Right forelimb (tissue), 1 donor: Measurements from ENCODE around the gene NPR2.

ENCODE experiments used
- DNase-seq: peaks from one replicate; pipeline ENCODE4 v3.0.0-alpha.2; 2018

Gene NPR2

GRCh38 chr9:35766997-35767396, 24.4 kb upstream of the NPR2 start:
- DNase-seq, result no peak

DNA sequence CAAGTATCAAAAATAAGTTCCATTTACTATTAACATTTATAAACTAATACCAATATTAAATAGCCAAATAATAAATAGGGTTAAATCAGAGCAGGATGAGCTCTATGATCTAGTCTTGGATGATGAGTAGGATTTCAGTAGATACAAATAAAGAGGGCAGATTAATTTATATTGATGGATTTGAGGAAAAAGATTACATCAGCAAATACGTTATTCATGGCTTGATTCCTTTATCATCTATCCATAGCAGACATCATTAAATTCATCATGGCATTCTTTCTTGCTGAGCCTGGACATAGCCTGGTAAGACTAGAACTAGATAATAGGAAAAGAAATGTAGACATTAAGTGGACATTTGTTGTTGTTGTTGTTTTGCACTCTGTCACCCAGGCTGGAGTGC, 23.9 kb upstream of the NPR2 start:
- no peak for DNase-seq

DNA sequence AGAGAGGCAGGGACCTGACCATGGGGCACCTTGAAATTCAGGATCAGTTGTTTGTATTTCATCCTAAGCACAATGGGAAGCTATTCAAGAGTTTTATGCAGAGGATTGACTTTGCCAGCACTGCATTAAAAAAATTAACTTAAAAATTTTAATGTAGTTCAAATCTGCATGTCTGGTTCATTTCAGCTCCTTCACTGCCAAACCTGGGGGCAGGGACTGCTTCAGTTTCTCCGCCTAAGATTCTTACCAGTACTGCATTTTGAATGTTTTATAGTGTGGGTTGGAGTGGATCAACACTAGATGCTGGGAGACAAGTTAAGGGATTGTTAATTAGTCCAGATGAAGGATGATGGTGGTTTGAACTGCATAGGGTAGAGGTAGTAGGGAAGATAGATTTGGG, 21.6 kb upstream of the NPR2 start:
- DNase-seq, result no peak

DNA sequence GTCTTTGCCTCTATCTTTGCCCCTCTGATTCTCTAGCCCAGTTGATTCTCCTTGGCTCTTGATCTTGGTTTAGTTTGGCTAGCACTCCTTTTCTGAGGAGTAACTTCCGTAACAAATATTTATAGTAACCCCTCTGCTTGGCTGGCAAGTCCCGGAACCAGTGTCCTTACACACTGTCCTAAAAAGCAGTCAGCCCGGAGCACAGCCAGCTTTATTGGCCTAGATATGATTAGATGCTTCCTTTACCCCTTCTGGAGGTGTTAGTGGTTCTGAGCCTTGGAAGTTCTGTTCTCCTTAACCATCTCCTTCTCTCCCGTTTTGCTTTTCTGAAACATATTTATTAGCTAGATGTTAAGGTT, 20.3 kb upstream of the NPR2 start:
- no peak for DNase-seq

- DNase-seq, result no peak
Measured at GRCh38 chr9:35771534-35771933, 19.9 kb upstream of the NPR2 start.

DNA sequence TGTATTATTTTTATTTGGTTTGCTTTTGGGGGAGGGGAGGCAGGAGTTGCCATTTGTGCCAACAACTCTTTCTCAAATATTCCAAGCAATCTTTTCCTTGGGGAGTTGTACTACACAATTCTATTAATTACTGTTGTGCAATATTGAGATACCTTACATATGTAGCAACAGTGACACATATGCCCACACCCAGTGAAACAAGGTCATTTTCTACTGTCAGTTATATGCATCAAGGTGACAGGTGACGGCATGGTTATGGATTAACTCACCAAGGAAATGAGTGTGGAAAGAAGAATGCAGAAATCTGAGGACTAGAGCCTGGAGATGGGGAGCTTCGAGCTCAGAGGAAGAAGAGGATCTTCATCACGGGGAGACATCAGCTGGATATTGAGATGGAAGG, 19.4 kb upstream of the NPR2 start:
- DNase-seq, result no peak

GRCh38 chr9:35774907-35775635, 16.3 kb upstream of the NPR2 start:
- DNase-seq, result no peak

- DNase-seq, result no peak
Measured at GRCh38 chr9:35776018-35776417, 15.4 kb upstream of the NPR2 start.

- no peak for DNase-seq
Measured at GRCh38 chr9:35778496-35778895, 12.9 kb upstream of the NPR2 start.

DNA sequence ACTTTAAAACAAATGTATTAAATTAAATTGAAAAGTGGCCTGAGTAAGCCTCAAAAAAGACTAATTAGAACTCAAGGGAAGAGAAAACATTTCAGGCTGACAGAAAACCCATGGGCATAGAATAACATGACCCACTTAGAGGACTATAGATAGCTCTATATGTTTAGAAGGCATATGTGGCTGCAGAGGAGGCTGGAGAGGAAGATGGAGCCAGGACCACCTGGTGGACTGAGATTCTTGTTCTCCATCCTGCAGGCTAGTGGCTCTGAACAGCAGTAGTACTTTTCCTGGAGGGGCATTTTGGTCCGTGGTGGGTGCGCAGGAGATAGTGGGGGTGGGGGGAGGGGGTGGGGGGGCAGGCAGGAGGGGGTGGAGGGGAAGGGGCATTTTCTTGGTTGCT, 10.3 kb upstream of the NPR2 start:
- no peak for DNase-seq

DNA sequence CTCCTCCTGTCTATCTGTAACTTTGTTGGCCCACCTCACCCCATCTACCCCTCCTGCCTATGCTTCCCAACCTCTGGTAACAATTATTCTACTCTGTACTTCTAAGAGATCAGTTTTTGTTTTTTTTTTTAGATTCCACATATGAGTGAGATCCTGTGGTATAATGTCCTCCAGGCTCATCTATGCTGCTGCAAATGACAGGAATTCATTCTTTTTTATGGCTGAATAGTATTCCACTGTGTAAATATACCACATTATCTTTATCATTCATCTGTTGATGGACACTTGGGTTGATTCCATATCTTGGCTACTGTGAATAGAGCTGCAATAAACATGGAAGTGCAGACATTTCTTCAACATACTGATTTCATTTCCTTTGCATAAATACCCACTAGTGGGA, 8.0 kb upstream of the NPR2 start:
- no peak for DNase-seq

GRCh38 chr9:35789541-35789940, 1.9 kb upstream of the NPR2 start:
- DNase-seq, result no peak

GRCh38 chr9:35790025-35790384, 1.4 kb upstream of the NPR2 start:
- DNase-seq, result no peak

- DNase-seq, result peak; percentile 83
Measured at GRCh38 chr9:35790385-35791296, 750 bp upstream of the NPR2 start.

GRCh38 chr9:35792024-35792813, 828 bp downstream of the NPR2 start:
- DNase-seq, result no peak

- no peak for DNase-seq
Measured at GRCh38 chr9:35792826-35793225, 1.4 kb downstream of the NPR2 start.

DNA sequence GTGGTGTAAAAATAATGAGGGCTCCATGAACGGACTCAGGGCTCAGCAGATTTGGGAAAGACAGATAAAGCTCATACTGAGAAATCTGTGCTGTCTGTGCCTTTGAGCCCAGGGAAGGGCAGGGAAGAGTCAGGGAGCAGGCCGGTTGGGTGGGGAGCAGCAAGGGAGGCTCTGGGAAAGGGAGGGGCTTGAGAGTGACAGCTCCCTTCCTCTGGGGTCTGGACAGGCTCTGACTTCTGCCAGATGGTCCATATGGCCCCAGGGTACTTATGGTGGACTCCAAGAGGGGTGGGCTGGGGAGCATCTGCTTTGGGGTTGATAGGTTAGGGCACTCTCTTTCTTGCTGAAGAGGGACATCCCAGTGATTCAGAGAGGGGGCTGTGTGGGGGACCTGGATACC, 2.1 kb downstream of the NPR2 start:
- no peak for DNase-seq

GRCh38 chr9:35795695-35796094, 4.3 kb downstream of the NPR2 start:
- no peak for DNase-seq

- no peak for DNase-seq
Measured at GRCh38 chr9:35797311-35798109, 6.1 kb downstream of the NPR2 start.

DNA sequence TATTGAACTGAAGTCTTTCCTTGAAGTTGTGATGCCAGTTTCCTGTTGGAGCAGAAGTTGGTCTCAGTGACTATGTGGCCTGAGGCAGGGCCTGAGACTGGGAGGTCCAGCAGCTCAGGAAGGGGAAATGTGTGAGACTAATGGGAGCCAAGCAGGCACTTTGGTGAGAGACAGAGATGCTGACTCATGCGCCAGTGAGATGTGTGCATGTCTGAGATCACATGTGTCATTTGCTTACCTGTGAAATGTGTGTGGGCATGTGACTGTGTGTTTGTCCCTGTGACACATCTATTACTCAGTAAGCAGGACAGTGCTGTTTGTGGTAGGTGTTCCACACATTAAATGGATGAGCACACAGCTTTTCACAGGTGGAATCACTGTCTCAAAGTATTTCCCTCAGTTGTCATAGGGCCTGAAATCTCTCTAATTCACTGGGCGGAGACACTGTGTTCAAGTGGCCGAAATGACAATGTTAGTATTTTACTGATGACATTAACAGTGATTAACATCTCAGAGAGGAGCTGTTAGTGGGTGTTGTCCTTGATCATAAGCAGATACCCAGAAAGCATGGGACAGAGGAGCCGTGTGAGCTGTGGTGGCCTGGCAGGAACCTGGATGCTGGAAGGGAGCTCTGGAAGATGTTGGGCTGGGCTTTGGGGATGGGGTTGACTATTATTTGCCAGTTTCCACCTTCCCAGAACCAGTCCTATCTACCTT, 7.4 kb downstream of the NPR2 start:
- no peak for DNase-seq

GRCh38 chr9:35800530-35800929, 9.1 kb downstream of the NPR2 start:
- no peak for DNase-seq
